ENCODE data around the gene GRAMD1C. TPM values are rescaled to one million over a fixed set of nuclear protein-coding genes. Genes with fewer than 3 reads are reported as not detected.
A peak's percentile ranks its signal among the peaks of the same experiment; 100 is the strongest.

Gene GRAMD1C
- total RNA-seq, 2 donors from 2014 or later, result 1.6 to 5.1 TPM

GRCh38 chr3:113839551-113839950, 963 bp downstream of the GRAMD1C start:
- Mint-ChIP-seq H3K27me3 (ENCODE audit: insufficient read depth) (peaks cover 11% of the 10 kb centered on the region), H3K36me3 (ENCODE audit: low read depth) (no peaks in the 10 kb centered on the region), H3K9me3 (no peaks in the 10 kb centered on the region), H3K27ac (no peak overlapping the region), H3K4me3 (peak overlapping the region; percentile 68), H3K4me1 (peaks cover 7% of the 10 kb centered on the region)
- H3K27ac ChIP-seq (ENCODE audit: low read depth, low read length), result no peak overlapping the region
- TF ChIP-seq, protein P1, sequence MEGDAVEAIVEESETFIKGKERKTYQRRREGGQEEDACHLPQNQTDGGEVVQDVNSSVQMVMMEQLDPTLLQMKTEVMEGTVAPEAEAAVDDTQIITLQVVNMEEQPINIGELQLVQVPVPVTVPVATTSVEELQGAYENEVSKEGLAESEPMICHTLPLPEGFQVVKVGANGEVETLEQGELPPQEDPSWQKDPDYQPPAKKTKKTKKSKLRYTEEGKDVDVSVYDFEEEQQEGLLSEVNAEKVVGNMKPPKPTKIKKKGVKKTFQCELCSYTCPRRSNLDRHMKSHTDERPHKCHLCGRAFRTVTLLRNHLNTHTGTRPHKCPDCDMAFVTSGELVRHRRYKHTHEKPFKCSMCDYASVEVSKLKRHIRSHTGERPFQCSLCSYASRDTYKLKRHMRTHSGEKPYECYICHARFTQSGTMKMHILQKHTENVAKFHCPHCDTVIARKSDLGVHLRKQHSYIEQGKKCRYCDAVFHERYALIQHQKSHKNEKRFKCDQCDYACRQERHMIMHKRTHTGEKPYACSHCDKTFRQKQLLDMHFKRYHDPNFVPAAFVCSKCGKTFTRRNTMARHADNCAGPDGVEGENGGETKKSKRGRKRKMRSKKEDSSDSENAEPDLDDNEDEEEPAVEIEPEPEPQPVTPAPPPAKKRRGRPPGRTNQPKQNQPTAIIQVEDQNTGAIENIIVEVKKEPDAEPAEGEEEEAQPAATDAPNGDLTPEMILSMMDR (conservative IDR thresholded peaks at IDR 0.05), result no peak
- no peaks in the 10 kb centered on the region for H3K4me1 ChIP-seq (ENCODE audit: control insufficient read depth, insufficient read depth, low read length)
- no peak overlapping the region for H3K9ac ChIP-seq (ENCODE audit: extremely low read depth, low read length, poor library complexity, severe bottlenecking)
- no peak for DNase-seq
- peak overlapping the region; percentile 81 for H3K4me3 ChIP-seq (ENCODE audit: low read length)
- 94 to 100% methylated on average over 2 of the region's 2 CpGs for WGBS, 2 experiments (ENCODE audit: insufficient coverage in 1 of 2, insufficient read length in 1 of 2)
- H3K9me3 ChIP-seq (ENCODE audit: control insufficient read depth, low read length), result no peaks in the 10 kb centered on the region
- H3K36me3 ChIP-seq (ENCODE audit: control insufficient read depth, insufficient read depth, low read length), result no peaks in the 10 kb centered on the region
- H3K27me3 ChIP-seq (ENCODE audit: control insufficient read depth, insufficient read depth, low read length, poor library complexity, severe bottlenecking), result no peaks in the 10 kb centered on the region

- 68 to 75% methylated on average over 3 to 4 of the region's 4 CpGs for WGBS, 2 experiments (ENCODE audit: insufficient coverage in 1 of 2, insufficient read length in 1 of 2)
- Histone ChIP-seq H3K4me1 (ENCODE audit: control insufficient read depth, insufficient read depth, low read length) (no peaks in the 10 kb centered on the region), H3K36me3 (ENCODE audit: control insufficient read depth, insufficient read depth, low read length) (no peaks in the 10 kb centered on the region), H3K27me3 (ENCODE audit: control insufficient read depth, insufficient read depth, low read length, poor library complexity, severe bottlenecking) (no peaks in the 10 kb centered on the region), H3K9me3 (ENCODE audit: control insufficient read depth, low read length) (no peaks in the 10 kb centered on the region), H3K27ac (ENCODE audit: low read depth, low read length) (no peak overlapping the region), H3K9ac (ENCODE audit: extremely low read depth, low read length, poor library complexity, severe bottlenecking) (no peak overlapping the region), H3K4me3 (ENCODE audit: low read length) (no peak overlapping the region)
- TF ChIP-seq, protein P1 (conservative IDR thresholded peaks at IDR 0.05), result peak; percentile 76
- Mint-ChIP-seq H3K4me1 (no peaks in the 10 kb centered on the region), H3K4me3 (no peak overlapping the region), H3K27me3 (ENCODE audit: insufficient read depth) (peaks cover 4% of the 10 kb centered on the region), H3K9me3 (no peaks in the 10 kb centered on the region), H3K36me3 (ENCODE audit: low read depth) (no peaks in the 10 kb centered on the region), H3K27ac (no peak overlapping the region)
- no peak for DNase-seq
Observed at GRCh38 chr3:113844622-113845222, 6.1 kb downstream of the GRAMD1C start.

- Mint-ChIP-seq H3K27ac (no peak overlapping the region), H3K4me3 (no peak overlapping the region), H3K36me3 (ENCODE audit: low read depth) (no peaks in the 10 kb centered on the region), H3K4me1 (no peaks in the 10 kb centered on the region), H3K9me3 (no peaks in the 10 kb centered on the region), H3K27me3 (ENCODE audit: insufficient read depth) (no peaks in the 10 kb centered on the region)
- DNase-seq, result no peak
- H3K27ac ChIP-seq (ENCODE audit: low read depth, low read length), result no peak overlapping the region
- H3K4me3 ChIP-seq (ENCODE audit: low read length), result no peak overlapping the region
- no peaks in the 10 kb centered on the region for H3K9me3 ChIP-seq (ENCODE audit: control insufficient read depth, low read length)
- H3K36me3 ChIP-seq (ENCODE audit: control insufficient read depth, insufficient read depth, low read length), result no peaks in the 10 kb centered on the region
- no peak overlapping the region for H3K9ac ChIP-seq (ENCODE audit: extremely low read depth, low read length, poor library complexity, severe bottlenecking)
- no peaks in the 10 kb centered on the region for H3K27me3 ChIP-seq (ENCODE audit: control insufficient read depth, insufficient read depth, low read length, poor library complexity, severe bottlenecking)
- TF ChIP-seq, protein P1 (conservative IDR thresholded peaks at IDR 0.05), result no peak
- H3K4me1 ChIP-seq (ENCODE audit: control insufficient read depth, insufficient read depth, low read length), result no peaks in the 10 kb centered on the region
Observed at GRCh38 chr3:113847247-113847646, 8.7 kb downstream of the GRAMD1C start.

Data from endodermal cell (in vitro differentiated cells).